K562 (cell line): Measurements from ENCODE around the gene IL6R. TPM values are rescaled to one million over a fixed set of nuclear protein-coding genes. Genes with fewer than 3 reads are reported as not detected.
A peak's percentile ranks its signal among the peaks of the same experiment; 100 is the strongest.

Experiments used
- CCNT2 ChIP-seq: IDR thresholded peaks from 2 replicates; pipeline ENCODE4 v1.6.1; 2011; ENCODE audit warnings: borderline replicate concordance, low read depth, mild to moderate bottlenecking, moderate library complexity, mixed read lengths, low read length; ENCODE audit not compliant: insufficient read length; ENCODE audit errors: extremely low read depth
- TFAP4 ChIP-seq: sonication (generic); formaldehyde crosslinking; IDR thresholded peaks from 2 replicates; pipeline ENCODE4 v1.8.0; 2022; ENCODE audit warnings: missing genetic modification reagents, mild to moderate bottlenecking, moderate library complexity, borderline replicate concordance
- ZNF121 ChIP-seq: sonication (generic); formaldehyde crosslinking; conservative IDR thresholded peaks from 2 replicates; pipeline ENCODE4 v1.8.0; 2022; ENCODE audit warnings: missing genetic modification reagents
- ZNF23 ChIP-seq: fragments of 250-450 bp; sonication (Bioruptor Pico); IDR thresholded peaks from 2 replicates; pipeline ENCODE4 v1.4.0; 2020; ENCODE audit warnings: mild to moderate bottlenecking
- polyA plus RNA-seq, 8 experiments: library from polyadenylated mRNA; depleted of rRNA in 4 of 8; stranded (reverse) in 5 of 8; unstranded in 3 of 8; fragments of >200 nt; fragmentation: Nextera tagmentation in 2 of 8; fragmentation: Illumina TruSeq in 1 of 8; extraction: Ambion mirVana in 2 of 8; extraction: Trizol in 1 of 8; gene quantifications; 2 replicates each; pipeline versions ENCODE4 v1.2.1 to v1.2.3, GENCODE V29; 2011 to 2014; ENCODE audit warnings: inconsistent platforms in 1 of 8, missing spikeins in 1 of 8
- total RNA-seq, 7 experiments: library from RNA; depleted of rRNA in 6 of 7; stranded (reverse); fragments of >200 nt in 6 of 7; fragmentation: Illumina TruSeq in 2 of 7; extraction: Trizol in 2 of 7; gene quantifications; 2 replicates each; pipeline versions ENCODE4 v1.2.1 to v1.2.3, GENCODE V29; 2011 to 2021; ENCODE audit warnings: low replicate concordance in 1 of 7
- TF ChIP-seq, protein P1 (sequence below), 2 experiments: fragments of 450-650 bp in 1 of 2; IDR thresholded peaks; 2 replicates each; pipeline ENCODE4 v1.6.1; 2011 to 2017; ENCODE audit warnings: low read depth in 2 of 2, antibody characterized with exemption in 1 of 2, borderline replicate concordance in 1 of 2, low read length in 1 of 2, mild to moderate bottlenecking in 1 of 2, mixed read lengths in 1 of 2; ENCODE audit not compliant: control insufficient read depth in 1 of 2
- TF ChIP-seq, protein P2 (sequence below): sonication (generic); formaldehyde crosslinking; IDR thresholded peaks from 2 replicates; pipeline ENCODE4 v1.8.0; 2022; ENCODE audit warnings: mild to moderate bottlenecking, missing genetic modification reagents
- TF ChIP-seq, protein P3 (sequence below): sonication (generic); formaldehyde crosslinking; IDR thresholded peaks from 2 replicates; pipeline ENCODE4 v1.8.1; 2023; ENCODE audit warnings: mild to moderate bottlenecking, missing genetic modification reagents, moderate library complexity

The IL6R gene
- total and polyA plus RNA-seq, 9 of the 15 experiments (the other 6 are each of a cell fraction or from before 2014, with no cell fraction given): 0.05 to 1.1 (median 0.11) TPM; not detected in 2

- TF ChIP-seq, protein P1, sequence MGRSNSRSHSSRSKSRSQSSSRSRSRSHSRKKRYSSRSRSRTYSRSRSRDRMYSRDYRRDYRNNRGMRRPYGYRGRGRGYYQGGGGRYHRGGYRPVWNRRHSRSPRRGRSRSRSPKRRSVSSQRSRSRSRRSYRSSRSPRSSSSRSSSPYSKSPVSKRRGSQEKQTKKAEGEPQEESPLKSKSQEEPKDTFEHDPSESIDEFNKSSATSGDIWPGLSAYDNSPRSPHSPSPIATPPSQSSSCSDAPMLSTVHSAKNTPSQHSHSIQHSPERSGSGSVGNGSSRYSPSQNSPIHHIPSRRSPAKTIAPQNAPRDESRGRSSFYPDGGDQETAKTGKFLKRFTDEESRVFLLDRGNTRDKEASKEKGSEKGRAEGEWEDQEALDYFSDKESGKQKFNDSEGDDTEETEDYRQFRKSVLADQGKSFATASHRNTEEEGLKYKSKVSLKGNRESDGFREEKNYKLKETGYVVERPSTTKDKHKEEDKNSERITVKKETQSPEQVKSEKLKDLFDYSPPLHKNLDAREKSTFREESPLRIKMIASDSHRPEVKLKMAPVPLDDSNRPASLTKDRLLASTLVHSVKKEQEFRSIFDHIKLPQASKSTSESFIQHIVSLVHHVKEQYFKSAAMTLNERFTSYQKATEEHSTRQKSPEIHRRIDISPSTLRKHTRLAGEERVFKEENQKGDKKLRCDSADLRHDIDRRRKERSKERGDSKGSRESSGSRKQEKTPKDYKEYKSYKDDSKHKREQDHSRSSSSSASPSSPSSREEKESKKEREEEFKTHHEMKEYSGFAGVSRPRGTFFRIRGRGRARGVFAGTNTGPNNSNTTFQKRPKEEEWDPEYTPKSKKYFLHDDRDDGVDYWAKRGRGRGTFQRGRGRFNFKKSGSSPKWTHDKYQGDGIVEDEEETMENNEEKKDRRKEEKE (IDR thresholded peaks at IDR 0.05; ENCODE audit: borderline replicate concordance in 1 of 2, control insufficient read depth in 1 of 2, low read depth in 2 of 2, low read length in 1 of 2): no peak
- TF ChIP-seq ZNF121 (CRISPR knock-in tag) (no peak), TFAP4 (CRISPR knock-in tag) (peak; percentile 22; the same call in 1 of the 2 replicates), ZNF23 (CRISPR knock-in tag) (no peak), CCNT2 (no peak)
- TF ChIP-seq, protein P2, sequence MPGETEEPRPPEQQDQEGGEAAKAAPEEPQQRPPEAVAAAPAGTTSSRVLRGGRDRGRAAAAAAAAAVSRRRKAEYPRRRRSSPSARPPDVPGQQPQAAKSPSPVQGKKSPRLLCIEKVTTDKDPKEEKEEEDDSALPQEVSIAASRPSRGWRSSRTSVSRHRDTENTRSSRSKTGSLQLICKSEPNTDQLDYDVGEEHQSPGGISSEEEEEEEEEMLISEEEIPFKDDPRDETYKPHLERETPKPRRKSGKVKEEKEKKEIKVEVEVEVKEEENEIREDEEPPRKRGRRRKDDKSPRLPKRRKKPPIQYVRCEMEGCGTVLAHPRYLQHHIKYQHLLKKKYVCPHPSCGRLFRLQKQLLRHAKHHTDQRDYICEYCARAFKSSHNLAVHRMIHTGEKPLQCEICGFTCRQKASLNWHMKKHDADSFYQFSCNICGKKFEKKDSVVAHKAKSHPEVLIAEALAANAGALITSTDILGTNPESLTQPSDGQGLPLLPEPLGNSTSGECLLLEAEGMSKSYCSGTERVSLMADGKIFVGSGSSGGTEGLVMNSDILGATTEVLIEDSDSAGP: no peak
- TF ChIP-seq, protein P3, sequence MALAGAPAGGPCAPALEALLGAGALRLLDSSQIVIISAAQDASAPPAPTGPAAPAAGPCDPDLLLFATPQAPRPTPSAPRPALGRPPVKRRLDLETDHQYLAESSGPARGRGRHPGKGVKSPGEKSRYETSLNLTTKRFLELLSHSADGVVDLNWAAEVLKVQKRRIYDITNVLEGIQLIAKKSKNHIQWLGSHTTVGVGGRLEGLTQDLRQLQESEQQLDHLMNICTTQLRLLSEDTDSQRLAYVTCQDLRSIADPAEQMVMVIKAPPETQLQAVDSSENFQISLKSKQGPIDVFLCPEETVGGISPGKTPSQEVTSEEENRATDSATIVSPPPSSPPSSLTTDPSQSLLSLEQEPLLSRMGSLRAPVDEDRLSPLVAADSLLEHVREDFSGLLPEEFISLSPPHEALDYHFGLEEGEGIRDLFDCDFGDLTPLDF (CRISPR knock-in tag): no peak
Measured at GRCh38 chr1:154386643-154387352, 18.3 kb upstream of the IL6R start (continued).
